MM.1S (cell line): ENCODE results near the gene IFI30.

Source experiments
- DNase-seq: peaks from one replicate; pipeline ENCODE4 v3.0.0-alpha.2; 2015
- H2AFZ ChIP-seq: fragments of 300-600 bp; sonication (generic); 2 replicates; pipeline ENCODE4 v1.6.0; 2016; ENCODE audit warnings: antibody characterized with exemption, low read length
- H3F3A ChIP-seq: fragments of 300-600 bp; sonication (generic); 2 replicates; pipeline ENCODE4 v1.6.1; 2016; ENCODE audit warnings: mild to moderate bottlenecking, antibody characterized with exemption, low read length, moderate library complexity, mixed read lengths; ENCODE audit not compliant: insufficient read depth
- H3K27ac ChIP-seq: fragments of 300-600 bp; sonication (generic); 2 replicates; pipeline ENCODE4 v1.5.1; 2016; ENCODE audit warnings: mild to moderate bottlenecking, low read length
- H3K27me3 ChIP-seq: fragments of 300-600 bp; sonication (generic); replicated peaks from 2 replicates; pipeline ENCODE4 v1.6.0; 2016; ENCODE audit warnings: low read length; ENCODE audit not compliant: insufficient read depth
- H3K36me3 ChIP-seq: fragments of 300-600 bp; sonication (generic); replicated peaks from 2 replicates; pipeline ENCODE4 v1.6.1; 2016; ENCODE audit warnings: mild to moderate bottlenecking, low read length, mixed read lengths; ENCODE audit not compliant: insufficient read depth
- H3K4me1 ChIP-seq: fragments of 300-600 bp; sonication (generic); 2 replicates; pipeline ENCODE4 v1.6.1; 2016; ENCODE audit warnings: low read length, mixed read lengths
- H3K4me2 ChIP-seq: fragments of 300-600 bp; sonication (generic); 2 replicates; pipeline ENCODE4 v1.6.0; 2016; ENCODE audit warnings: low read depth, low read length
- H3K4me3 ChIP-seq: fragments of 300-600 bp; sonication (generic); 2 replicates; pipeline ENCODE4 v1.5.1; 2016; ENCODE audit warnings: low read length, mixed read lengths
- H3K79me2 ChIP-seq: fragments of 300-600 bp; sonication (generic); 2 replicates; pipeline ENCODE4 v1.6.1; 2016; ENCODE audit warnings: mixed run types, low read length, mixed read lengths
- H3K9ac ChIP-seq: fragments of 300-600 bp; sonication (generic); 2 replicates; pipeline ENCODE4 v1.6.1; 2016; ENCODE audit warnings: low read length, mixed read lengths
- H3K9me2 ChIP-seq: fragments of 300-600 bp; sonication (generic); replicated peaks from 2 replicates; pipeline ENCODE4 v1.6.1; 2016; ENCODE audit warnings: mild to moderate bottlenecking, low read length, mixed read lengths; ENCODE audit not compliant: insufficient read depth
- H3K9me3 ChIP-seq: fragments of 300-600 bp; sonication (generic); replicated peaks from 2 replicates; pipeline ENCODE4 v1.6.1; 2016; ENCODE audit warnings: mild to moderate bottlenecking, low read length, mixed read lengths; ENCODE audit not compliant: insufficient read depth
- H4K20me1 ChIP-seq: fragments of 300-600 bp; sonication (generic); 2 replicates; pipeline ENCODE4 v1.6.1; 2016; ENCODE audit warnings: mild to moderate bottlenecking, low read length, moderate library complexity, mixed read lengths; ENCODE audit not compliant: insufficient read depth
- CTCF ChIP-seq: fragments of 300-600 bp; sonication (generic); IDR thresholded peaks from 2 replicates; pipeline ENCODE4 v1.5.1; 2016; ENCODE audit warnings: antibody characterized with exemption, low read length, mixed read lengths
- EZH2 ChIP-seq: fragments of 300-600 bp; sonication (generic); optimal IDR thresholded peaks from 2 replicates; pipeline ENCODE3; 2017; ENCODE audit warnings: low read depth, mild to moderate bottlenecking, antibody characterized with exemption, low read length, mixed read lengths
- EZH2phosphoT487 ChIP-seq: fragments of 300-600 bp; sonication (generic); IDR thresholded peaks from 2 replicates; pipeline ENCODE4 v1.6.1; 2018; ENCODE audit warnings: antibody characterized with exemption, low read length

IFI30 gene

GRCh38 chr19:18143902-18144301 is 29.7 kb upstream of the IFI30 start:
- no peaks in the 10 kb centered on the region for H3K27me3 ChIP-seq
- TF ChIP-seq EZH2 (no peak), EZH2phosphoT487 (no peak), CTCF (no peak)
- DNase-seq = no peak
- H3K4me2 ChIP-seq = no peak overlapping the region
- no peak overlapping the region for H3K4me3 ChIP-seq
- no peaks in the 10 kb centered on the region for H3K9me3 ChIP-seq
- H3K9me2 ChIP-seq = no peaks in the 10 kb centered on the region
- no peaks in the 10 kb centered on the region for H3F3A ChIP-seq
- no peak overlapping the region for H2AFZ ChIP-seq
- no peaks in the 10 kb centered on the region for H3K79me2 ChIP-seq
- H3K4me1 ChIP-seq = no peaks in the 10 kb centered on the region
- H3K36me3 ChIP-seq = no peaks in the 10 kb centered on the region
- no peak overlapping the region for H3K9ac ChIP-seq
- no peaks in the 10 kb centered on the region for H4K20me1 ChIP-seq
- no peak overlapping the region for H3K27ac ChIP-seq

- H4K20me1 ChIP-seq = no peaks in the 10 kb centered on the region
- H3K4me2 ChIP-seq = no peak overlapping the region
- no peak overlapping the region for H2AFZ ChIP-seq
- no peak for DNase-seq
- no peaks in the 10 kb centered on the region for H3K27me3 ChIP-seq
- H3K9me2 ChIP-seq = no peaks in the 10 kb centered on the region
- no peaks in the 10 kb centered on the region for H3K36me3 ChIP-seq
- H3K79me2 ChIP-seq = no peaks in the 10 kb centered on the region
- H3K9me3 ChIP-seq = no peaks in the 10 kb centered on the region
- no peak for TF ChIP-seq EZH2phosphoT487
- no peak for TF ChIP-seq CTCF
- TF ChIP-seq EZH2 = no peak
- no peak overlapping the region for H3K27ac ChIP-seq
- no peak overlapping the region for H3K9ac ChIP-seq
- no peaks in the 10 kb centered on the region for H3K4me1 ChIP-seq
- H3K4me3 ChIP-seq = no peak overlapping the region
- no peaks in the 10 kb centered on the region for H3F3A ChIP-seq
Observed at GRCh38 chr19:18144361-18144760, 29.3 kb upstream of the IFI30 start.

DNA sequence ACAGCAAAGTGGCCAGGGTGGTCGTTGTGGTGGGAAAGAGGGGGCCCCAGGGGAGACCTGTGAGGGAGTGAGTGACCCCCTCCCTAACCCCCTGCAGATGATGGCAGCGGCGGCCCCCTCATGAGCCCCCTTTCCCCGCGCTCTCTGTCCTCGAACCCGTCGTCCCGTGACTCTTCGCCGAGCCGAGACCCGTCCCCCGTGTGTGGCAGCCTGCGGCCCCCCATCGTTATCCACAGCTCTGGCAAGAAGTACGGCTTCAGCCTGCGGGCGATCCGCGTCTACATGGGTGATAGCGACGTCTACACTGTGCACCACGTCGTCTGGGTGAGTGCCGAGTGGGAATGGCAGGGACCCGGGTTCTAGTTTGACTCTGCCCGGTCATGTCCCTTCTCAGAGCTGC is 28.7 kb upstream of the IFI30 start:
- Histone ChIP-seq H3K9me3 (no peaks in the 10 kb centered on the region), H3K79me2 (no peaks in the 10 kb centered on the region), H3K4me2 (no peak overlapping the region), H3K27ac (no peak overlapping the region), H3K36me3 (no peaks in the 10 kb centered on the region), H3K9me2 (no peaks in the 10 kb centered on the region), H2AFZ (no peak overlapping the region), H3K27me3 (no peaks in the 10 kb centered on the region), H3K4me3 (no peak overlapping the region), H4K20me1 (no peaks in the 10 kb centered on the region), H3K9ac (no peak overlapping the region), H3K4me1 (no peaks in the 10 kb centered on the region), H3F3A (no peaks in the 10 kb centered on the region)
- TF ChIP-seq EZH2 = no peak
- no peak for TF ChIP-seq EZH2phosphoT487
- no peak for TF ChIP-seq CTCF
- DNase-seq = no peak
